HG02763 (cell line): ENCODE results near the gene CCNY.
"Not testable (repeated sequence)": the region's sequence is repeated elsewhere in the genome, so short reads cannot be mapped to it uniquely, and the experiment has no call there.

ENCODE experiments used
- ATAC-seq: cut with Tn5 transposase; IDR thresholded peaks from one replicate; pipeline ENCODE4 v1.9.1; 2021; ENCODE audit warnings: mild to moderate bottlenecking, moderate library complexity; ENCODE audit not compliant: unreplicated experiment

CCNY gene

DNA sequence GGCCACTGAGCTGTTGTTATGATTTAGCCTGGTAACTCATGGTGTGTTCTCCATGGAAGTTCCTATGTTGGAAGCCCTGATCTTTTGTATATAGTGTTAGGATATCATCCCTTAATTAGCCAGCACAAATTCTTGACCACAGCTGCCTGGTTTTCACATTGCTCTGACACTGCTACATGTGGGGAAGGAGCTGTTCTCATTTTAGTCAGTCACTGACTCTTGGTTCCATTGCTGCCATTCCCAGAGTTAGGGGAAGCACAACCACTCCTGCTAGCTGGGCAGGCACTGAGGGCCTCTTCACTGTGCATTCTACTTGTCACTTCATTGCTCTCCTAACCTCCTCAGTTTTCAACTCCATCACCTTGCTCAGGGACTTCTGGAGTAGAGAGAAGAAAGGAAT lies 170.4 kb downstream of the CCNY start:
- ATAC-seq: no peak

DNA sequence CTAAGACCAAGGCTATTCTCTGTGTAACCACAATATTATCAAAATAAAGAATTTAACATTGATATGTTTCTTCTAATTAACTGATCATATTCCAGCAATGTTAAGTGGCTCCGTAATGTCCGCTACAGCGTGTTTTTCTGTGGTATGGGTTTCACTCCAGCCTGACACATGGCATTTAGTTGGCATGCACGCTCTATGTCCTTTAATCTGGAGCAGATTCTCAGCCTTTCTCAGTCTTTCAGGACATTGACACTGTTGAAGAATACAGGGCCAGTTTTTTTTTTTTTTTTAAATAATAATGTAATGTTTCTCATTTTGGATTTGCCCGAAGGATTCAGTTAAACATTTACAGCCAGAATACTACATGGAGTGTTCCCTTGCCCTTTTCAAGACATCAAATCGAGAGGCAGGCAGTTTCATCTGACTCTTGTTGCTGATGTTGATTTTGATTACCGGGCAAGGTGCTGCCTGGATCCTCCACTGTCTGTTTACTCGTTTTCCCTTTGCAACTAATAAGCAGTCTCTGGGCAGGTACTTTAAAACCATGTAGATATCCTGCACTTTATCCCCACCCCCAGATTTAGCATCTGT lies 171.3 kb downstream of the CCNY start:
- ATAC-seq: no peak

DNA sequence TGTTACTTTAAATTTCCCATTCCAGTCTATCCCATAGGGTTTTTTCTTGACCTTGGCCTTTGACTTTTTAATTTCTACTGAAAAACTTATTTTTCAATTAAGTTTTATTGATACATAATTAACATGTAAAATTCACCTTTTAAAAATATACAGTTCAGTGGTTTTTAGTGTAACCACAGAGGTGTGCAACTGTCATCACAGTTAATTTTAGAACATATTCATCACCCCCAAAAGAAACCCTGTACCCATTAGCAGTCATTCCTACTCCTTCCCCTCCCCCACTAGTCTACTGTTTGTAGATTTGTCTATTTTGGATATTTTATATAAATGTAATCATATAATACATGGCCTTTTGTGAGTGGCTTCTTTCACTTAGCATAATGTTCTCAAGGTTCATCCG lies 172.3 kb downstream of the CCNY start:
- ATAC-seq: no peak

DNA sequence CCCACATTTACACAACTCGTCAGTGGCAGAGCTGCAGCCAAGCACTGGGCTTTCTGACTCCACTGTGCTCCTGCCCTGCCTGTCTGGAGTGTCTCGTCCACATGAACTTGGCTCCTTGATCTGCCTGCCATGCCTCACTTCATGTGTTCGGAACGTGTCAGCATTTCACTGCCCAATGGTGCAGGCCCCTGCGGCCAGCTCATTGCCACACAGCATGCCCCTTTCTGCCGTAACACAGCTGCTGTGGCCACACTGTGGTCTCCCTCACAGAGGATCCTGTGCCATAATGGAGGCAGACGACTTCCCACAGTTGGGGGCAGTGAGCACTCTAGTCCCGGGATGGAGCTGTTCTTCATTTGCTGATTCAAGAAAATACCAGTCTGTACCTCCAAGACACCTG lies 174.6 kb downstream of the CCNY start:
- ATAC-seq: no peak

DNA sequence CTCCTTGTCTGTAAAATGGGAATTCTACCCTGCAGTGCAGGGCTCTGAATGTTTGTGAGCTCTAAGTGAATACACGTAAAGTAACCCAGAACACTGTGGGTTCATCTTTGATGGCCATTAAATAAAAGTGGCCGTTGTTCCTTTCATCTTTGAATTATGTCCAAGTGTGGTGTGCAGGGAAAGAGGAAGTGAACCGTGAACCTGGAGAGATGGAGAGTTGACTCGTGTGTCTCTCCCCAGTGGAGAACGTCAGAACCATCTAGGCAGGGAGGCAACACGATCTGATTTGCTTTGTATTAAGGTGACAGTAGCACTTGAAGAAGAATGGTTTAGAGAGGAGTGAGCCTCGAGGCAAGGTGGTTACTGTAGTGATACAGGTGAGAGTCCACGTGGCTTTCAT lies 175.3 kb downstream of the CCNY start:
- ATAC-seq: no peak

DNA sequence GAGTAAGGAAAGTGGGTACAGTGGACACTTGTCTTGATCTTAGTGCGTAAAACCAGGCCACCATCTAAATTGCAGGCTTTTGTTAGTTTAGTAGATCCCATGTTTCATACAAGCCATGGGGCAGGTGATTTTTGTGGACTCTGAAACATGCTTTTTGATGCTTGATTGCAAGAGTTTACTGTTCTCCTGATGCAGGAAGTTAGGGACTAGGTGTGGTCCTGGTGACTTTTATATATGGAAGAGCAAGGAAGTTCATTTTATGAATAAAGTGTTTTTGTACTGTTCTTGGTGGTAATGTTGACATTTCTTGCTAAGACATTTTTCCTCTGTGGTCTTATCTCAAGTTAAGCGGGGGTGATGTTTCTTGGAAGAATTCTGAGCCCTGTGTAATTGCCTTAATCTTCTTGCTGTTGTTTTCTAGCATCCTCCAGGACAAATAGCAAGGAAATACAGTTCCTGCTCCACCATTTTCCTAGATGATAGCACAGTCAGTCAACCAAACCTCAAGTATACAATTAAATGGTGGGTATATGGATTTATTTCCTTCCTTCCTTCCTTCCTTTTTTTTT lies 179.9 kb downstream of the CCNY start:
- ATAC-seq: no peak

DNA sequence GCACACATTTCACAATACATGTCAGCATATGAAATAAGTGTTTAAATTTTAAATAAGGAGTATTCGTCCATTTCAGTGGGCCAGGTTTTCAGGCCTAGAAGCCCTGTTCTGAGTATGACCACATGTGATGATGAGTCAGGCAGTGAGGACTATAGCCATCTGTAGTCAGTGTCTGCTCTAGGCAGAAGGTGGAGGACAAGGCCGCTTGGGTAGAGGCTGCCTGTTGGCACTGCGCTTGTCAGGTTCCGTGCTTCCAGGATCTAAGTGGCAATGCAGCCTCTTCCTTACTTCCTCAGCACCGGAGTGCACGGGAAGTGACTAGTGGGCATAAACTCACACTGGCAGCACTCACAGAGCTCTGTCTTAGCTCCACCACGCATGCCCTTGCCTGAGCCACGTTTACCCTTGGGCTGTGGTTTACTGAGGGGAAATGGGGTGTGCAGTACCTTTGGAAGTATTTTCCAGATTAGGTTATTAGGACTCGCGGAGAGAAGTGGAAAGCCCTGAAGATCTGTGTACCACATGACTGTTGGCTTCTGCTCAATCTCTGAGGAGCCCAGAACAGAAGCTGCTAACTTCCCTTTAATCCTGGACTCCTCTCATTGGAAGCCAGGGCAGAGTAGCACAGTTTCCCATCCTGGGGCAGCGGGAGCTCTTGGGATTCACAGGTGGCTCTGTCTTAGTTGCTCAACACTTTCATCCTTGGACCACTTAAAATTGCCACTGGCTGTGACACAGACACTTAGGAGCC lies 181.3 kb downstream of the CCNY start:
- no peak for ATAC-seq

DNA sequence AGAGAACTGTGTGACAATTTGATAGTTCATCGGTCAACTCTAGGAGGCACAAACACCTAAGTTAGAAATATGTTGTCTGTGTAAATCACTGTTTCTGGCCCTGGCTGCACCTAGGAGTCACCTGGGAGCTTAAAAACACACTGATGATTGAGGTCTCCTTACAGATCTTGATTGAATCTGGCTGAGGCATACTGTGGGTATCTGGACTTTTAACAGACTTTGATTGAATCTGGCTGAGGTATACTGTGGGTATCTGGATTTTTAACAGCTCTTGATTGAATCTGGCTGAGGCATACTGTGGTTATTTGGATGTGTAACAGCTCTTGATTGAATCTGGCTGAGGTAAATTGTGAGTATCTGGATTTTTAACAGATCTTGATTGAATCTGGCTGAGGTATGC lies 181.9 kb downstream of the CCNY start:
- not testable (repeated sequence) for ATAC-seq

DNA sequence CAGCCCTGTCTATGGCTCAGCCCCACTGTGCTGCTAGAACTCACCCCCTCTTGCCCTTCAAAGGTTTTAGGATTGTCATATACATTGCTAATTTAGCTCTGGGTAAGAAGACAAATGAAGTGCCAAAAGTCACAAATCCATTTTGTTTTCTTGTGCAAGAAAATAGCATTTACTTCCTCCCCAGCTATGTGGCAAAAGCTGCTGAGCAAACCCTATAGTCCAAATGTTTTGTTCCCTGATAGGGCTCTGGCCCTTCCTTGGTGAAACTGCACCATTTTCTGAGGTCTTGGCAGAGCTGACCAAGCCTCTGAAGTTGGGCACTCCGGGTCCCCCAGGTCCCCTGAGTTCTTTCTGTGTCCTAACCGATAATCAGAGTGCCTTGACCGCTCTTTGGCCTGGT lies 184.7 kb downstream of the CCNY start:
- no peak for ATAC-seq

DNA sequence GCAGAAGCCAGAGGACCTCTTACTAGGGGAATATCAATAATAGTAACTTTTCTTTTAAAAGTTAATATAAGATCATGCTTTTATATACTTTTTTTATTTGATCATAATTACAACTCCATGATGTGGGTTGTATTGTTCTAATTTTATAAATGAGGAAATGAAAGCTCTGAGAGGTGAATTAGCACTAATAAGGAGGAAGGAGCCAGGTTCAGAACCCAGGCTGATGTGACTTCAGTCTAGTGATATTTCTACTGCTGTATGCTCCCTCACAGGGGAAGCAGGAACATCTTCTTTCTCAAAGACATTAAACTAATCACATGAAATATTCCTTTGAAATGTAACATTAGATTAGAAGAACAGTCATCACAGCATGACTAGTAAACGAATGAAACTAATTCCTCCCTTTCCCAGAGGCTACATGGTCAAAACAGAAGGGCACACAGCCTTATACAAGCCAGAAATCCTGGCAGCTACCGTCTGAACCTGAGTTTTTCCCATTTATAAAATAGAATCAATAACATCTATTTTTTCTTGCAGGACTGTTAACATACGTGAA lies 187.4 kb downstream of the CCNY start:
- ATAC-seq: no peak

DNA sequence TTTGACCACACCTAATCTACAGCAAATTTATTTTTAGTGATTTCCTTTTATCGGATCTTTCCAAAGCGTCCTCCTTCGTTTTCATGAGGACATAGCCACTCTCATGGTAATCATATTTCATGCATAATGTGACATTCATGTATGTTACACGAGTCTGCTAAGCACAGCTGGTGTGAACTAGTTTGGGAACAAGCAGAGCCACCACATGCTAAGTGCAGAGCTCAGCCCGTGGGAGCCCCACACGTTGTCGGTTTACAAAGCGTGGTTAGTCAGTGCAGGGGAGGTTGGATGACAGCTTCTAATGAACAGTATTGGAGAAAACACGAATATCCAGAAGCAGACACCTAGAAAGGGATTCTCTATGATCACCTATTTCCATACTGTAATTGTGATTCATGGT lies 190.4 kb downstream of the CCNY start:
- ATAC-seq: no peak

DNA sequence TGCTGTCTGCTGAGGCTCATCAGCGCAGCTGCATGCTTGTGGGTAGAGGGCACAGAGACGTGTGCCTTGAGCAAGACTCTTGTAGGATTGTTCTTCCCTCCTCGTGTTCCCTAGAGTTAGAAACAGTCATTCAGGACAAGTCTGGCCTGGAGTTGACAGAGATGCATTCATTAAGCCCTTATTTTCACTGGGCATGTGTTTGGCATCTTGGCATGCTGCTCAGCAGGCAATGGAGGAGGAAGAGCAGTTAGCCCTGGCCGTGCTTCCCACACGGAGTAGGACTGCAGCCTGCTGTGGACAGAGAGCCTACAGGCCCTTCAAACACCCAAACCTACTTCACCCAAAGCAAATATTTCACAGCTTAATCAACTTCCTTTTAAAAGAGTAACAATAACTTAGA lies 195.8 kb downstream of the CCNY start:
- ATAC-seq: no peak

DNA sequence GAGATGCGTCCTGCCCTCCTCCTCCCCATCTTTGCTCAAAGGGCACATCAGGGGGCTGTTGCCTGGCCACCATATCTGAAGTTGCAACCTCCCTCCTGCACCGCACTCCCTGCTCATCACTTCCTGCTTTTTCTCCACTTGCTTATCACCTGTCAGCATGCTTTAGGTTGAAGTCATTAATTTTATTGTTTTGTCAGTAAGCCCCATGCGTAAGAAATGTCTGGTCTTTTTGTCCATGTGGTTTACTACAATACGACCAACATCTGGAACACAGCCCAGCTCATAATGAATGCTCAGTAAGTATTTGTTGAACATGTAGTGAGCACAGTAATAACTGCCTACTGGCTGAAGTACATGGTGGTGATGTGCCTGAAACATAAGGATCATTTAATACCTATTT lies 197.3 kb downstream of the CCNY start:
- no peak for ATAC-seq

DNA sequence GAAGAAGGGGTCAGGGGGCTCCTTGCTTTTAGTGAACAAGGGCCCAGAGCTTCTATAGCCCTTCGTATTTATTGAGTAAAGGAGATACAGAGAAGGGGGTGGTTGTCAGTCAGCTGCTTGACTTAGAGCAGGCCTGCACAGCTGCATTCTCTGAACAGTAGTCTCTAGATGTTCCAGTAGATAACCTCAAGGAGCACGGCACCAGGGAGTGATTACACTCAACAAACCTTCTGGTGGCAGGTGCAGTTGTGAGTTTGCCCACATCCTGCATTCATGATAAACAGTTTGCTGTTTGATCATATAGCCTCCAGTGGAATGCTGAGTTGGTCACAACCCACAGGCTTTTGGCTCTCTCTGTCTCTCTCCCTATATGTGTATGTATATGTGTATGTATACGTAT lies 198.8 kb downstream of the CCNY start:
- ATAC-seq: no peak

DNA sequence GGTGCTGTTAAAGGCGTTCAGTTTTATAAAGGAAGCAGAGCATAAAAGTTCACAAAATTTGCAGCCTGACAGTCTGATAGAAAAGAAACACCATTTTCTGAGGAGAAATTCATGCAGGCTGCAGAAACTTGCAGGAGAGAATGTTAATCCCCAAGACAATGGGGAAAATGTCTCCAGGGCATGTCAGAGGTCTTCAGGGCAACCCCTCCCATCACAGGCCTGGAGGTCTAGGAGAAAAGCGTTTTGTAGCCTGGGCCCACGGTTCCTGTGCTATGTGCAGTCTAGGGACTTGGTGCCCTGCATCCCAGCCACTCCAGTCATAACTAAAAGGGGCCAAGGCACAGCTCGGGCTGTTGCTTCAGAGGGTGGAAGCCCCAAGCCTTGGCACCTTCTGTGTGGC lies 200.5 kb downstream of the CCNY start:
- ATAC-seq: no peak

DNA sequence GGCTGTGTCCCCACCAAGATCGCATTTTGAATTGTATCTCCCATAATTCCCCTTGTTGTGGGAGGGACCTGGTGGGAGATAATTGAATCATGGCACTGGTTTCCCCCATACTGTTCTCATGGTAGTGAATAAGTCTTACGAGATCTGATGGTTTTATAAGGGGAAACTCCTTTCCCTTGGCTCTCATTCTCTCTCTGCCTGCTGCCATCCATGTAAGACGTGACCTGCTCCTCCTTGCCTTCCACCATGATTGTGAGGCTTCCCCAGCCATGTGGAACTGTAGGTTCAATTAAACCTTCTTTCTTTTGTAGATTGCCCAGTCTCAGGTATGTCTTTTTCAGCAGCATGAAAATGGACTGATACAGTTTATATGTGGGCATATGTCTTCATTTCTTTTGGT lies 201.6 kb downstream of the CCNY start:
- not testable (repeated sequence) for ATAC-seq

DNA sequence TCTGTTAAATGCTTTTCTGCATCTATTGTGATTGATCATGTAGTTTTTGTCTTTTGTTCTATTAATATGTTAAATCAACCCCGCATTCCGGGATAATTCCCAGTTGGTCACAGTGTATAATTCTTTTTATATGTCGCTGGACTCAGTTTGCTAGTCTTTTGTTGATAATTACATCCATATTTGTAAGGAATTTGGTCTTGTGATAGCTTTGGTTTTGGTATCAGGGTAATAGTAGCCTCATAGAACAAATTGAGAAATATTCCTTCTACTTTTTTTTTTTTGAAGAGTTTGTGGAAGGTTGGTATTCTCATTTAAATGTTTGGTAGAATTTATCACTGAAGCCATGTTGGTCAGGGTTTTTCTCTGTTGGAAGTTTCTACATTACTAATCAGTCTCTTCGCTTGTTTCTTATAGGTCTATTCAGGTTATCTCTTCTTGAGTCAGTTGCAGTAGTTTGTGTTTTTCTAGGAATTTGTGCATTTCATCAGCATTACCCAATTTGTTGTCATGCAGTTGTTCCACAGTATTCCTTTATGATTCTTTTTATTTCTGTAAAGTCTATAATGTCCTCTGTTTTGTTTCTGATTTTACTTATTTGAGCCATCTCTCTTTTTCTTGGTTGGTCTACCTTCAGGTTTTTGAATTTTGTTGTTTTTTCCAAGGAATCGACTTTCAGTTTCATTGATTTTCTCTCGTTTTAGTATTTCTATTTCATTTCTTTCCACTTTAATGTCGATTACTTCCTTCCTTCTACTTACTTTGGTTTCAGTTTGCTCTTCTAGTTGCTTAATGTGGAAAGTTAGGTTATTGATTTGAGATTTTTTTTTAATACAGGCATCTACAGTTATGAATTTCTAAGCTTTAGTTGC lies 204.2 kb downstream of the CCNY start:
- ATAC-seq: no peak

DNA sequence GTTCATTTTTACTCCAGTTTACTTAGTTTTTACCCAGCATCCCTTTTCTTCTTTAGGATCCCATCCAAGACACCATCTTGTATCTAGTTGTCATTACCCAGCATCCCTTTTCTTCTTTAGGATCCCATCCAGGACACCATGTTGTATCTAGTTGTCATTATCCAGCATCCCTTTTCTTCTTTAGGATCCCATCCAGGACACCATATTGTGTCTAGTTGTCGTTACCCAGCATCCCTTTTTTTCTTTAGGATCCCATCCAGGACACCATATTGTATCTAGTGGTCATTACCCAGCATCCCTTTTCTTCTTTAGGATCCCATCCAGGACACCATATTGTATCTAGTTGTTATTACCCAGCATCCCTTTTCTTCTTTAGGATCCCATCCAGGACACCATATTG lies 205.4 kb downstream of the CCNY start:
- ATAC-seq: no peak

DNA sequence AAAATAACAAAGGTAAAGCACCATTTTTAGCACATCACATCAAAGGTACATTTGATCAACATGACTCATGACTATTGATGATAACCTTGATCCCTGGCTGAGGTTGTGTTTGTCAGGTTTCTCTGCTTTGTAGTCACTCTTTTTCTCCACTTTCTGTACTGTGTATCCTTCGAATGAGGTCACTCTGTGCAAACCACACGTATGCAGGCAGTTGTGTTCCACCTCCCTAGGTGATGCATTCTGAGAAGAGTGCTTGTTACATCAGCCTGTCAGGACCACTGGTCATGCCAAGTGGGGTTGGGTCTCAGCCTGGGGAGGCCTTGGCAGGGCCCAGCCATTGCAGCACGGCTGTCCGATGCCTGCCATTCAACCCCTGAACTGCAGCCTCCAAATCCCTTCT lies 206.0 kb downstream of the CCNY start:
- no peak for ATAC-seq

DNA sequence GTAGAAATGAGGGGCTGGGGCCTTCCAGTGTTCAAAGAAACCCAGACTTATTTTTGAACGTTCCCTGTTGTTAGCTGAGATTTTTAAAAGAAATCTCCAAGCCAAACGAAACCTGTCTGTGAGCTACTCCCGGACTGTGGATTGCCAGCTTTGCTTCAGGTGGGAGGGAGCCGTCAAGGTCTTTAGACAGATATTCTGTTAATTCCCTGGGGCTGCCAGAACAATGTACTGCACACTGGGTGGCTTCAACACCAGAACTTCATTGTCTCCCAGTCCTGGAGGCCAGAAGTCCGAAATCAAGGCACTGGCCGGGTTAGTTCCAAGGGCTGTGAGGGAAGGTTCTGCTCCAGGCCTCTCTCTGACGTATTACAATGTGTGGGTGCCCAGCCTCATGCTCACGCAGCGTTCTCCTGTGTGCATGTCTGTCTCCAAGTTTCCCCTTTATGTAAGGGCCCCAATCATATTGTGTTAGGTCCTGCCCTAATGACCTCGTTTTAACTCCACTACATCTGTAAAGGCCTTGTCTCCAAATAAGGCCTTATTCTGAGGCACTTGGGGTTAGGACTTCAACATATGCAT lies 208.9 kb downstream of the CCNY start:
- no peak for ATAC-seq
